ENCODE measurements around the gene AKT1S1.

GRCh38 chr19:49839713-49840112, 37.4 kb downstream of the AKT1S1 start:
- TF ChIP-seq CTCF (IDR thresholded peaks at IDR 0.05) (no peak), EP300 (IDR thresholded peaks at IDR 0.05) (no peak)

Data from esophagus muscularis mucosa (tissue), 3 donors.